Mucosa of rectum (tissue), 2 donors: Measurements from ENCODE around the gene KCNQ1OT1.

Experiments
- H3K27ac ChIP-seq, 2 donors: one replicate each; pipeline ENCODE4 v1.7.0; 2013; ENCODE audit warnings: inconsistent platforms in 2 of 2, low read depth in 2 of 2, low read length in 2 of 2
- H3K27me3 ChIP-seq, 2 donors: one replicate each; pipeline ENCODE4 v1.7.0; 2013; ENCODE audit warnings: low read length in 2 of 2; ENCODE audit not compliant: control insufficient read depth in 2 of 2, insufficient read depth in 2 of 2
- H3K36me3 ChIP-seq, 2 donors: one replicate each; pipeline ENCODE4 v1.7.0; 2013; ENCODE audit warnings: low read length in 2 of 2; ENCODE audit not compliant: control insufficient read depth in 2 of 2, insufficient read depth in 2 of 2
- H3K4me1 ChIP-seq, 2 donors: one replicate each; pipeline ENCODE4 v1.7.0; 2013; ENCODE audit warnings: low read length in 2 of 2, mild to moderate bottlenecking in 1 of 2; ENCODE audit not compliant: control insufficient read depth in 2 of 2, insufficient read depth in 2 of 2
- H3K4me3 ChIP-seq, 2 donors: one replicate each; pipeline ENCODE4 v1.7.0; 2013; ENCODE audit warnings: low read length in 2 of 2
- H3K9ac ChIP-seq, 2 donors: one replicate each; pipeline ENCODE4 v1.7.0; 2013; ENCODE audit warnings: low read length in 2 of 2, low read depth in 1 of 2, mild to moderate bottlenecking in 1 of 2
- H3K9me3 ChIP-seq, 2 donors: one replicate each; pipeline ENCODE4 v1.7.0; 2013; ENCODE audit warnings: low read length in 2 of 2; ENCODE audit not compliant: control insufficient read depth in 2 of 2
- donor health status: healthy.
- donor health status: Normal muscosa, but diverticular disease.

The KCNQ1OT1 gene

DNA sequence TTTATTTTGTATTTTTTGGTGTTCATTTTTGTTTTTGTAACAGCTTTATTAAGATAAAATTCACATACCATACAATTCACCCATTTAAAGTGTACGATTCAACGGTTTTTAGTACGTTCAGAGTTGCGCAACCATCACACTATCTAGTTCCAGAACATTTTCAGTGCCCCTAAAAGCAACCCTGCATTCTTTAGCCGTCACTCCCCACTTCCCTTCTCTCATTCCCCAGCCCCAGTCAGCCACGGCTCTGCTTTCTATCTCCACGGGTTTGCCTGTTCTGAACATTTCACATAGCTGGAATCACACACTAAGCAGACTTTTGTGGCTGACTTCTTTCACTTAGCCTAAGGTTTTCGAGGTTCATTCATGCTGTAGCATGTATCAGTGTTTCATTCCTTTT lies 9.6 kb upstream of the KCNQ1OT1 start:
- H3K4me3 ChIP-seq, result peak overlapping the region in 1 of 2 donors; percentile 17

DNA sequence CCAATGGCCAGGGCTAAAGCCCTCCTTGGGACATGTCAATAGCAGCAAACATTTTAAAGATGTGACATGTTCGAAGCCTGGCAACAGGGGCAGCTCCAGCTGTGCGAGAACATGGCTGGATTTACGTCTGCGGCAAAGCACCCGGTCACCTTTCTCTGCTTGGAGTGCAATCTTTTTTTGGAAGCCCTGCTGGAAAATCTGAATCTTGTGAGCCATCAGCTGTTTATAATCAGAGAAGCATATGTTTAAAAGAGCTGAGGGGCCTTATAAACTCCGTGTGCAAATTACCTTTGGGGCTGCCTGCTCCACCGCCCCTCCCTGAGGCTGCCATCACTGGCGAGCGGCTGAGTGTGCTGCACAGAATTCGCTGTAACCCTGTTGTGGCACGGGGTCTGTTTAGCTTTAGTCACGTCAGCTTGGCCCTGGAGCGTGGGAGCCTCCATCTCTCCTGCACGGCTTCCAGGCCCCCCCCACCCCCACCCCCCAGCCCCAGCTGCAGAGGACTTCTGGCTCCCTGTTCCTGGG lies 9.0 kb upstream of the KCNQ1OT1 start:
- Histone ChIP-seq H3K9me3 (no peaks in the 10 kb centered on the region), H3K36me3 (no peaks in the 10 kb centered on the region), H3K27me3 (no peaks in the 10 kb centered on the region), H3K9ac (no peak overlapping the region), H3K27ac (peak overlapping the region in 1 of 2 donors; percentile 16), H3K4me3 (no peak overlapping the region), H3K4me1 (no peaks in the 10 kb centered on the region)

More for the DNA sequence above, 9.6 kb upstream of the KCNQ1OT1 start:
- H3K9me3 ChIP-seq, result no peaks in the 10 kb centered on the region
- H3K27ac ChIP-seq, result no peak overlapping the region
- H3K9ac ChIP-seq, result no peak overlapping the region
- H3K4me1 ChIP-seq, result no peaks in the 10 kb centered on the region
- H3K36me3 ChIP-seq, result no peaks in the 10 kb centered on the region
- no peaks in the 10 kb centered on the region for H3K27me3 ChIP-seq

DNA sequence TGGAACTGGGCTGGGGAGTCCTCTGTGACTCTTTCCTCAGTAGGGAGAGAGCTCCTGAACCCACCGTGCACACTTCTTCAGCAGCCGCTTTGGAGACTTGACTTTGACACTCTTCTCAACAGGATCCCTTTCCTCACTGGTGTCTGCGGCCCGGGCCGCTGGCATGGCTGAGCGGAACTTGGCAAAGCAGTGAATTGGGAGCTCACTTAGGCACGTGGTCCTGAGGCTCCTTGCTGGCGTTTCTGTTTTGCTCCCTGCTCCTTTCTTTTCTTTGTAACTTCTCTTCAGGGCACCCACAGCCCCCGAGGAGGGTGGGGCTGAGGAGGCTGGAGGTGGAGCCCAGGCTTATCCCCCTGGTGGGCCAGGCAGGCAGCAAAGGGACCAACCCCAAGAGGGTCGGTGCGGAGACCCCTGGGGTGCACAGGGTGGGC lies 8.4 kb upstream of the KCNQ1OT1 start:
- Histone ChIP-seq H3K4me3 (no peak overlapping the region), H3K27ac (peak overlapping the region in 1 of 2 donors; percentile 16), H3K9ac (no peak overlapping the region), H3K9me3 (no peaks in the 10 kb centered on the region), H3K27me3 (no peaks in the 10 kb centered on the region), H3K4me1 (no peaks in the 10 kb centered on the region), H3K36me3 (no peaks in the 10 kb centered on the region)

DNA sequence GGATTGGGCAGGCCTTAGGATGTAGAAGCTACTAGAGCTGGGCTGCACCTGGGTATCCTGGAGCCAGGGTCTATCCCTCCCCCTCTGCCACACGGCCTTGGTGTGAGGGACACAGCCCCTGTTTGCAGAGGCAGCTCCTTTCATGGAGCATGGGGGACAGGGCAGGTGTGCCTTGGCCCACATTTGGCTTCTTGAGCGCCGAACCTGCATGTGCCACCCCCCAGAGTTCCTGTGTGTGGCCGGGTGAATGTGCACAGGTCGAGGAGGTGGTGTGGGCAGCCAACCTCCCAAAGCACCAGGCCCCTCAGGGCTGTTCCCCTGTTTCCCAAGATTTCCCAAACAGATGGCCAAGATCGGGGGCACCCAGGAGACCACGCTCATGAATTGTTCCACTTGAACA lies 7.9 kb upstream of the KCNQ1OT1 start:
- no peaks in the 10 kb centered on the region for H3K36me3 ChIP-seq
- H3K4me3 ChIP-seq, result no peak overlapping the region
- H3K9me3 ChIP-seq, result no peaks in the 10 kb centered on the region
- H3K9ac ChIP-seq, result no peak overlapping the region
- H3K27me3 ChIP-seq, result no peaks in the 10 kb centered on the region
- no peak overlapping the region for H3K27ac ChIP-seq
- H3K4me1 ChIP-seq, result no peaks in the 10 kb centered on the region

DNA sequence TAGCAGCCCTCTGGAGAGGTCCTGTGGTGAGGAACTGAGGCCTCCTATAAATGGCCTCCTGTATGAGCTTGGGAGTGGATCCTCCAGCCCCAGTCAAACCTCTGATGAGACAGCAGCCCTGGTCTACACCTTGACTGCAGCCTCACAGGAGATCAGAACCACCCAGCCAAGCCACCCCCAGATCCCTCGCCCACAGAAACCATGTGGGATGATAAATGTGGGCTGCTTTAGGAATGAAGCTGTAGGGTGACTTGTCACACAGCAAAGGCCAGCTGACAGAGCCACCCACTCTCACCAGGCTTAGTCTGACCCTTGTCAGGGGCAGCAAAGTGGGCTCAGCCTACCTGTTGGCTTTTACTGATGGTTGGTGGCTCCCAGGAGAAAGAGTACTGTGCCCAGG lies 6.5 kb upstream of the KCNQ1OT1 start:
- no peak overlapping the region for H3K4me3 ChIP-seq
- no peak overlapping the region for H3K9ac ChIP-seq
- H3K36me3 ChIP-seq, result no peaks in the 10 kb centered on the region
- H3K9me3 ChIP-seq, result no peaks in the 10 kb centered on the region
- no peak overlapping the region for H3K27ac ChIP-seq
- H3K4me1 ChIP-seq, result no peaks in the 10 kb centered on the region
- no peaks in the 10 kb centered on the region for H3K27me3 ChIP-seq

DNA sequence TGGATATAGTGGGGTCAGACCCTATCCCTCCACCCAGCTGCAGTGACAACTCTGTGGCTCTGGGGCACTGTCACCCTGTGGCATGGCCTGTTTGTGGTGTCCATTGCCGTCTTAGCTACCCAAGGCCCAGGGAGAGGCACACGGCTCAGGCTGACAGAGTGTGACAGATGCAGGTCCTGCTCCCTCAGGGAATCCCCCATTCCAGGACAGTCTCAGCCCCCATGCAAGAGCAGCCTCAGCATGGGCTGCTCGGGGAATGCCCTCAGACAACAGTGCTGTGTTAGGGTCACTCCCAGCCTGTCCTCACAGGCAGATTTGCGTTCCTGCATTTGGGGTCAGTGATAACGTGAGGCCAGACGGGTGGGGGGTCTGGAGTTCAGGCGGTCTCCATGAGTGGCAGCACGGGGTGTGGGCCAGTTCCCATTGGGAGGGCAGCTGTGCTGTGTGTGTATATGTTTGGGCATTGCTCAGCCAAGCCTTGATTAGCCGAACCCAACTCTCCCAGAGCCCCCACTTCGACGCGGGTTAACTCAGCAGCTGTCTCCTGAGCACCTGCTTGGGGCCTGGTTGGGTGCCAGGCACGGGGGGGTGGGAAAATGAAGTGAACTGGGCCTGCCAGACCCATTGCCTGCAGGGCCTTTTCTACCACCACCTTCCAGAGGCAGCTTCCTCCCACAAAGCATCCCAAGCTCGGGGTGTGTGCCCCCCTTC lies 5.3 kb upstream of the KCNQ1OT1 start:
- Histone ChIP-seq H3K9ac (no peak overlapping the region), H3K4me1 (peaks cover 0 to 2% of the 10 kb centered on the region in 2 donors), H3K27me3 (no peaks in the 10 kb centered on the region), H3K9me3 (no peaks in the 10 kb centered on the region), H3K36me3 (no peaks in the 10 kb centered on the region), H3K27ac (no peak overlapping the region), H3K4me3 (no peak overlapping the region)

DNA sequence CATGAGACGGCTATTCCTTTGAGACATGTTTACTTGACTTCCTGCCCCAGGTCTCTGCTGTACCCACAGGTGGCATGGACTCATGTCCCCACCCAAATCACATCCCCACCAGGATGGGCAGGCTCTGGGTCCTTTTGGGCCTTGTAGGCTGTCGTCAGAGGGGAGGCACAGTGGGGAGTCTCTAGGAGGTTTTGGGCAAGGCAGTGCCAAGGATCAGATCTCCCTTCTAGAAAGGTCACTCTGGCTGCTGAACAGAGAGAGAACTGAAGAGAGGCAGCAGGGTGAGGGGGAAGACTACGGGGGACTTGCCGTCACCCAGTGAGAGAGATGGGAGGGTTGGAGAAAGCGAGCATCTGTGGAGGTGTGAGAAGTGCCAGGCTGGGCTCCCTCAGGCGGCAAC lies 4.6 kb upstream of the KCNQ1OT1 start:
- no peak overlapping the region for H3K9ac ChIP-seq
- no peaks in the 10 kb centered on the region for H3K27me3 ChIP-seq
- H3K36me3 ChIP-seq, result no peaks in the 10 kb centered on the region
- H3K9me3 ChIP-seq, result no peaks in the 10 kb centered on the region
- H3K4me3 ChIP-seq, result no peak overlapping the region
- no peak overlapping the region for H3K27ac ChIP-seq
- H3K4me1 ChIP-seq, result peaks cover 0 to 2% of the 10 kb centered on the region in 2 donors

DNA sequence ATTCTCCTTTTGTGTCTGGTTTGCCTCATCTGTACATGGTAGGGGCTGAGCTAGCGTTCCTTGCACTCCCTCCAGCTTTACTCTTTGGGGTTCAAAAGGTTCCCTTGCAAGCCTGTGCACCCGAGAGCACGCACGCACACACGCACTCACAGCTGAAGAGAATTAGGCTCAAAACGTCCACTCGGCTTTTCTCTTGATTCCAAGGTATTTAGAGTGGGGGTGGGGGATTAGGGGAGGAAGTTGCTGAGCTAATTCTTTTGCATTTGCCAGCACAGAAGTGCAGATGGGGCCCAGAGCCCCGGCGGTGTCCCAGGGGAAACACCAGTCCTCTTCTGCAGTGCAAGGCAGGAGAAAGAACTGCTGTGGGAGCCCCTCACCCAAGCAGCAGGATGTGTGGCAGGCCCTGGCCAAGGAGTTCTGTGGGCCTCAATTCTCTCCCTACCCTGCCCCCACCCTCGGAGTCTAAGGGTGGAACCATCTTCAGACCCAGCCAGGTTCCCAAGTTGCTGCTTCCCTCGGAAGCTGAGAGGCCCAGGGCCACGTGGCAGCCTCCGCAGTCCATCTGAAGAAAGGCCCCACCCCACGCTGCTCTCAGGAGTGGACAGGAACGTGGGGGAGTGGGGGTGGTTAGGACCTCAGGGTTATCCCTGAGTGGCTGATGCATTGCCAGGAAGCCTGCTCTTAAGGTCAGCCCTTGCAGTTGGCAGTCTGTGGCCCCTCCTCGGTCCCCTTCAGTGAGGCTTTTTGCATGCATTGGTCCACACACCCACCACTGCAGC lies 3.8 kb upstream of the KCNQ1OT1 start:
- peaks cover 0 to 5% of the 10 kb centered on the region in 2 donors for H3K4me1 ChIP-seq
- no peaks in the 10 kb centered on the region for H3K36me3 ChIP-seq
- peak overlapping the region in 1 of 2 donors; percentile 6 for H3K9ac ChIP-seq
- no peaks in the 10 kb centered on the region for H3K9me3 ChIP-seq
- no peaks in the 10 kb centered on the region for H3K27me3 ChIP-seq
- no peak overlapping the region for H3K27ac ChIP-seq
- H3K4me3 ChIP-seq, result no peak overlapping the region

DNA sequence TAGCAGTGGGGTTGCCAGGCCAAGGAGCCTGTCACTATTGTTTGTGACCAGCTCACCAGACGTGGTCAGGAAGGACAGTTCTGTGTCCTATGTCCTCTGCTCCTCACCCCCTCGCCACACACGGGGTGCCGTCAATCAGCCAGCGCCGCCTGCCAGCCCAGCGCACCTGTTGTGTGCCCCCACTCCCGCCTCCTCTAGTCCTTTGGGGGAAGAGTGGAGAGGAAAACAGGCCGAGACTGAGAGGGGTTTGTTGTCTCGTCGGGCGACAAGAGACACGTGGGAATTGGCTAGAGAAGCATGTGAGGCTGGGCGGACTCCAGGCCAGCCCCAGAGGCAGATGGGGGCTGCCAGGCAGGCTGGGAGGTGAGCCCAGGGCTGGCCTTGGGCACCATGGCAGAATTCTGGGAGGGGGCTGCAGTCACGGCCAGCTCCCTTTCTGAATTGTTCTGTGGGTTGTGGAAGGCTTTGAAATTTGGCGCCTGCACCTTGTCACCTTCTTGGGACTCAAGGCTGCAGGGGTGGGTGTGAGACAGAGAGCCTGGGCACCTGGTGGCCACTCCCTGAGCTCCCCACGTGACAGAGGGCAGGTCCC lies 3.1 kb upstream of the KCNQ1OT1 start:
- H3K9me3 ChIP-seq, result no peaks in the 10 kb centered on the region
- no peak overlapping the region for H3K27ac ChIP-seq
- no peaks in the 10 kb centered on the region for H3K27me3 ChIP-seq
- H3K4me1 ChIP-seq, result peaks cover 0 to 6% of the 10 kb centered on the region in 2 donors
- no peak overlapping the region for H3K4me3 ChIP-seq
- H3K9ac ChIP-seq, result no peak overlapping the region
- no peaks in the 10 kb centered on the region for H3K36me3 ChIP-seq

DNA sequence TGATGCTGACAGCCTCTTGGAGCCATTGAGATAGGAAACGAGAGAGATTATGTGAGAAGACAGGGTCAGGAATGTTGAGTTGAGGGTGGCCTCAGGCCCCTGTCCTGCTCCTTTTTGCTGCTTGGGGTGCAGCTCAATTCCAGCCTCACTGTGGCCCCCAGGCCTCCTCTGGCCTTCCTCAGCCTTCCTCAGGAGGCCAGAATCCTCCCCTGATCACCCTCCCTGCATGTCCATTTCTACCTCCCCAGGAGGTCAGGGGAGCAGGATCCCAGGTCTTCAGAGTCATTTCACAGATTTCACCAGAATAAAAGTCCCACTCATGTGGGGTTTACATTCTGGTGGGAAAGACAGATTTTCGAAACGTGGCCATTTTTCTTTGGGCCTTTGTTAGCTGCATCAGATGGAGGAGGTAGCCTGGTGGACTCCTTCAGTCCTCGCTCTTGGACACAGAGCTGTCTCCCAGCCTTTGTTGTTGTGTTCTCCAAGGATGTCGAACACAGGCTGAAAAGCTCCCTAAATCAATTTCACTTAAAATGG lies 2.2 kb upstream of the KCNQ1OT1 start:
- Histone ChIP-seq H3K4me1 (peaks cover 0 to 6% of the 10 kb centered on the region in 2 donors), H3K36me3 (no peaks in the 10 kb centered on the region), H3K4me3 (no peak overlapping the region), H3K9ac (no peak overlapping the region), H3K9me3 (no peaks in the 10 kb centered on the region), H3K27me3 (no peaks in the 10 kb centered on the region), H3K27ac (no peak overlapping the region)
